Spleen (tissue), 7 donors: ENCODE data around the gene GMPPB.

Experiments used
- POLR2A ChIP-seq, 3 donors: fragments of 450-650 bp; IDR thresholded peaks; one replicate each; pipeline ENCODE4 v1.5.1; 2017; ENCODE audit warnings: antibody characterized with exemption in 3 of 3, mild to moderate bottlenecking in 1 of 3
- POLR2AphosphoS5 ChIP-seq, 3 donors: sonication (generic); formaldehyde crosslinking; IDR thresholded peaks; one replicate each; pipeline ENCODE4 v1.5.1; 2017; ENCODE audit warnings: antibody characterized with exemption in 3 of 3
- TF ChIP-seq, protein P1 (sequence below), 11 experiments: fragments of 200-600 bp in 7 of 11; fragments of 450-650 bp in 4 of 11; sonication (generic) in 4 of 11; IDR thresholded peaks in 8 of 11; conservative IDR thresholded peaks in 3 of 11; 1 replicate in 7 of 11; 2 replicates in 4 of 11; pipeline versions ENCODE4 v1.4.0 to v1.8.0; 2016 to 2021; ENCODE audit warnings: antibody characterized with exemption in 11 of 11, inconsistent platforms in 4 of 11, mild to moderate bottlenecking in 1 of 11
- donor health status: DM: no; HTN: no; CAD: no; lungs with moderate emphysema.
- donor health status: DM: no; HTN: no; CAD: no.
- donor health status: DM: no; HTN: no; CAD: no.

DNA sequence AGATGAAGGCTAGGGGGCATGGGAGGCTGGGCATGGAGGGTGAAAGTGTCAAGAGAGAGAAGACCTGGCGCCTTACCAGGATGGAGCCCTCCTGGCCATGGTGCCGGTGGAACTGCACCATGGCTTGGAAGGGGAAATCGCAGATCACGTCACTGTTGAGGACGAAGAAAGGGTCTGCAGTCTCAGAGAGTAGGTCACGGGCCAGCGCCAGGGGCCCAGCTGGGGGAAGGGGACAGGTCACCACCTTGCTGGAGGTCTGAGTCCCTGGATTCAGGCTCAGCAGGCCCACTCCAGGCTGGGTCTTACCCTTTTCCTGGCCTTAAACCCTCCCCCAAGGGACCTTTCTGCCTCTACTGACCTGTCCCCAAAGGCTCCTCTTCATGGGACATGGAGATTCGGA, 855 bp downstream of the GMPPB start:
- TF ChIP-seq, protein P1, sequence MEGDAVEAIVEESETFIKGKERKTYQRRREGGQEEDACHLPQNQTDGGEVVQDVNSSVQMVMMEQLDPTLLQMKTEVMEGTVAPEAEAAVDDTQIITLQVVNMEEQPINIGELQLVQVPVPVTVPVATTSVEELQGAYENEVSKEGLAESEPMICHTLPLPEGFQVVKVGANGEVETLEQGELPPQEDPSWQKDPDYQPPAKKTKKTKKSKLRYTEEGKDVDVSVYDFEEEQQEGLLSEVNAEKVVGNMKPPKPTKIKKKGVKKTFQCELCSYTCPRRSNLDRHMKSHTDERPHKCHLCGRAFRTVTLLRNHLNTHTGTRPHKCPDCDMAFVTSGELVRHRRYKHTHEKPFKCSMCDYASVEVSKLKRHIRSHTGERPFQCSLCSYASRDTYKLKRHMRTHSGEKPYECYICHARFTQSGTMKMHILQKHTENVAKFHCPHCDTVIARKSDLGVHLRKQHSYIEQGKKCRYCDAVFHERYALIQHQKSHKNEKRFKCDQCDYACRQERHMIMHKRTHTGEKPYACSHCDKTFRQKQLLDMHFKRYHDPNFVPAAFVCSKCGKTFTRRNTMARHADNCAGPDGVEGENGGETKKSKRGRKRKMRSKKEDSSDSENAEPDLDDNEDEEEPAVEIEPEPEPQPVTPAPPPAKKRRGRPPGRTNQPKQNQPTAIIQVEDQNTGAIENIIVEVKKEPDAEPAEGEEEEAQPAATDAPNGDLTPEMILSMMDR (IDR thresholded peaks at IDR 0.05 in 8 of 11, conservative IDR thresholded peaks at IDR 0.05 in 3 of 11) = no peak
- TF ChIP-seq POLR2A (IDR thresholded peaks at IDR 0.05) = no peak
- TF ChIP-seq POLR2AphosphoS5 (IDR thresholded peaks at IDR 0.05) = no peak
